Stimulated activated naive CD8-positive, alpha-beta T cell treated with anti-CD3 and anti-CD28 coated beads, Interleukin-15, amount 100 ng/mL, for 72 hours (primary cell): ENCODE results near the gene SLC38A3.
A peak's percentile ranks its signal among the peaks of the same experiment; 100 is the strongest.
"Not testable (repeated sequence)": the region's sequence is repeated elsewhere in the genome, so short reads cannot be mapped to it uniquely, and the experiment has no call there.

ENCODE experiments used
- ATAC-seq: fragments of 150-1000 bp; cut with Tn5 transposase; 2 replicates; pipeline ENCODE4 v1.10.0; 2021; ENCODE audit warnings: mild to moderate bottlenecking, moderate library complexity
- DNase-seq, 2 donors: peaks; one replicate each; pipeline ENCODE4 v3.0.0; 2021 to 2022
- H3K27ac Mint-ChIP-seq, 2 donors: one replicate each; pipeline ENCODE4 v1.8.0; 2022; ENCODE audit warnings: mild to moderate bottlenecking in 2 of 2, mixed read lengths in 2 of 2, moderate library complexity in 2 of 2
- H3K27me3 Mint-ChIP-seq: one replicate; pipeline ENCODE4 v1.8.0; 2022; ENCODE audit warnings: mixed read lengths
- H3K4me1 Mint-ChIP-seq: one replicate; pipeline ENCODE4 v1.8.0; 2022; ENCODE audit warnings: mild to moderate bottlenecking, mixed read lengths
- H3K4me3 Mint-ChIP-seq, 2 donors: one replicate each; pipeline ENCODE4 v1.8.0; 2022; ENCODE audit warnings: mild to moderate bottlenecking in 2 of 2, mixed read lengths in 2 of 2, moderate library complexity in 1 of 2
- H3K9me3 Mint-ChIP-seq, 2 donors: one replicate each; pipeline ENCODE4 v1.8.0; 2022; ENCODE audit warnings: mixed read lengths in 2 of 2

The SLC38A3 gene

GRCh38 chr3:50210510-50211367 lies 5.7 kb downstream of the SLC38A3 start:
- H3K9me3 Mint-ChIP-seq, result no peaks in the 10 kb centered on the region
- H3K27ac Mint-ChIP-seq, result no peak overlapping the region
- no peak for ATAC-seq
- DNase-seq, result no peak
- H3K4me1 Mint-ChIP-seq, result peaks cover 11% of the 10 kb centered on the region
- no peak overlapping the region for H3K4me3 Mint-ChIP-seq
- H3K27me3 Mint-ChIP-seq, result peaks cover 16% of the 10 kb centered on the region

- not testable (repeated sequence) for H3K27ac Mint-ChIP-seq, DNase-seq, H3K9me3 Mint-ChIP-seq, H3K4me3 Mint-ChIP-seq, ATAC-seq
- peaks cover 11% of the 10 kb centered on the region for H3K4me1 Mint-ChIP-seq
- peaks cover 10% of the 10 kb centered on the region for H3K27me3 Mint-ChIP-seq
These were observed 6.3 kb downstream of the SLC38A3 start for GRCh38 chr3:50211368-50211717.

GRCh38 chr3:50211930-50212329 lies 6.9 kb downstream of the SLC38A3 start:
- Mint-ChIP-seq H3K27me3 (peaks cover 4% of the 10 kb centered on the region), H3K4me3 (no peak overlapping the region), H3K4me1 (peaks cover 11% of the 10 kb centered on the region), H3K27ac (no peak overlapping the region), H3K9me3 (no peaks in the 10 kb centered on the region)
- ATAC-seq, result peak; percentile 92
- peak; percentile 54 to 70 for DNase-seq

- no peak for DNase-seq
- H3K27me3 Mint-ChIP-seq, result no peaks in the 10 kb centered on the region
- no peak for ATAC-seq
- H3K4me1 Mint-ChIP-seq, result peaks cover 11% of the 10 kb centered on the region
- H3K27ac Mint-ChIP-seq, result no peak overlapping the region
- peak overlapping the region in 1 of 2 donors; percentile 18 for H3K4me3 Mint-ChIP-seq
- H3K9me3 Mint-ChIP-seq, result no peaks in the 10 kb centered on the region
These were observed 7.4 kb downstream of the SLC38A3 start for GRCh38 chr3:50212502-50212901.

- Mint-ChIP-seq H3K27me3 (no peaks in the 10 kb centered on the region), H3K27ac (no peak overlapping the region), H3K4me3 (no peak overlapping the region), H3K9me3 (no peaks in the 10 kb centered on the region), H3K4me1 (peaks cover 11% of the 10 kb centered on the region)
- no peak for DNase-seq
- no peak for ATAC-seq
These were observed 7.9 kb downstream of the SLC38A3 start for GRCh38 chr3:50212971-50213370.

GRCh38 chr3:50213373-50213772 lies 8.3 kb downstream of the SLC38A3 start:
- Mint-ChIP-seq H3K27me3 (no peaks in the 10 kb centered on the region), H3K4me3 (no peak overlapping the region), H3K4me1 (peaks cover 11% of the 10 kb centered on the region), H3K27ac (no peak overlapping the region), H3K9me3 (no peaks in the 10 kb centered on the region)
- ATAC-seq (no peak), DNase-seq (no peak)

GRCh38 chr3:50214824-50215223 lies 9.8 kb downstream of the SLC38A3 start:
- DNase-seq (no peak), ATAC-seq (no peak)
- Mint-ChIP-seq H3K4me3 (no peak overlapping the region), H3K27ac (no peak overlapping the region), H3K27me3 (no peaks in the 10 kb centered on the region), H3K9me3 (no peaks in the 10 kb centered on the region), H3K4me1 (peaks cover 11% of the 10 kb centered on the region)

GRCh38 chr3:50215529-50215928 lies 10.5 kb downstream of the SLC38A3 start:
- H3K4me1 Mint-ChIP-seq, result peaks cover 17% of the 10 kb centered on the region
- no peaks in the 10 kb centered on the region for H3K9me3 Mint-ChIP-seq
- no peak overlapping the region for H3K27ac Mint-ChIP-seq
- no peak overlapping the region for H3K4me3 Mint-ChIP-seq
- DNase-seq, result no peak
- H3K27me3 Mint-ChIP-seq, result no peaks in the 10 kb centered on the region
- no peak for ATAC-seq

- Mint-ChIP-seq H3K4me1 (peaks cover 13% of the 10 kb centered on the region), H3K27me3 (no peaks in the 10 kb centered on the region), H3K9me3 (no peaks in the 10 kb centered on the region), H3K27ac (peak overlapping the region in 1 of 2 donors; percentile 20), H3K4me3 (no peak overlapping the region)
- ATAC-seq (no peak), DNase-seq (no peak)
These were observed 12.6 kb downstream of the SLC38A3 start for GRCh38 chr3:50217681-50218080.

- Mint-ChIP-seq H3K9me3 (no peaks in the 10 kb centered on the region), H3K27me3 (no peaks in the 10 kb centered on the region), H3K27ac (no peak overlapping the region), H3K4me3 (no peak overlapping the region), H3K4me1 (peaks cover 13% of the 10 kb centered on the region)
- DNase-seq, result no peak
- ATAC-seq, result no peak
These were observed 13.4 kb downstream of the SLC38A3 start for GRCh38 chr3:50218448-50218847.

GRCh38 chr3:50219285-50219684 lies 14.2 kb downstream of the SLC38A3 start:
- no peak overlapping the region for H3K27ac Mint-ChIP-seq
- no peaks in the 10 kb centered on the region for H3K9me3 Mint-ChIP-seq
- ATAC-seq, result no peak
- peaks cover 13% of the 10 kb centered on the region for H3K4me1 Mint-ChIP-seq
- DNase-seq, result no peak
- peaks cover 7% of the 10 kb centered on the region for H3K27me3 Mint-ChIP-seq
- H3K4me3 Mint-ChIP-seq, result no peak overlapping the region

GRCh38 chr3:50220109-50220508 lies 15.0 kb downstream of the SLC38A3 start:
- ATAC-seq (no peak), DNase-seq (no peak)
- H3K27ac Mint-ChIP-seq, result no peak overlapping the region
- H3K27me3 Mint-ChIP-seq, result peaks cover 15% of the 10 kb centered on the region
- no peak overlapping the region for H3K4me3 Mint-ChIP-seq
- H3K9me3 Mint-ChIP-seq, result no peaks in the 10 kb centered on the region
- peaks cover 14% of the 10 kb centered on the region for H3K4me1 Mint-ChIP-seq

GRCh38 chr3:50221051-50221410 lies 16.0 kb downstream of the SLC38A3 start:
- ATAC-seq, result peak; percentile 68
- no peaks in the 10 kb centered on the region for H3K9me3 Mint-ChIP-seq

GRCh38 chr3:50221411-50222168 lies 16.5 kb downstream of the SLC38A3 start:
- Mint-ChIP-seq H3K27ac (peak overlapping the region; percentile 12 to 61), H3K27me3 (peaks cover 20% of the 10 kb centered on the region), H3K4me3 (no peak overlapping the region), H3K4me1 (peaks cover 27% of the 10 kb centered on the region), H3K9me3 (no peaks in the 10 kb centered on the region)
- ATAC-seq (no peak), DNase-seq (no peak)

More at GRCh38 chr3:50221051-50221410, 16.0 kb downstream of the SLC38A3 start:
- peak overlapping the region; percentile 12 to 61 for H3K27ac Mint-ChIP-seq
- H3K27me3 Mint-ChIP-seq, result peaks cover 20% of the 10 kb centered on the region
- H3K4me3 Mint-ChIP-seq, result no peak overlapping the region
- peaks cover 22% of the 10 kb centered on the region for H3K4me1 Mint-ChIP-seq
- no peak for DNase-seq

- Mint-ChIP-seq H3K27me3 (peaks cover 20% of the 10 kb centered on the region), H3K4me3 (no peak overlapping the region), H3K4me1 (peaks cover 32% of the 10 kb centered on the region), H3K9me3 (no peaks in the 10 kb centered on the region), H3K27ac (no peak overlapping the region)
- no peak for ATAC-seq
- no peak for DNase-seq
These were observed 17.1 kb downstream of the SLC38A3 start for GRCh38 chr3:50222169-50222528.

GRCh38 chr3:50224639-50225038 lies 19.6 kb downstream of the SLC38A3 start:
- ATAC-seq (no peak), DNase-seq (no peak)
- H3K9me3 Mint-ChIP-seq, result no peaks in the 10 kb centered on the region
- peak overlapping the region in 1 of 2 donors; percentile 25 for H3K4me3 Mint-ChIP-seq
- H3K27ac Mint-ChIP-seq, result no peak overlapping the region
- peaks cover 20% of the 10 kb centered on the region for H3K27me3 Mint-ChIP-seq
- peaks cover 46% of the 10 kb centered on the region for H3K4me1 Mint-ChIP-seq
